RPMI7951 (cell line): ENCODE data around the gene CTSS. TPM values are rescaled to one million over a fixed set of nuclear protein-coding genes. Genes with fewer than 3 reads are reported as not detected.
"Not testable (repeated sequence)": the region's sequence is repeated elsewhere in the genome, so short reads cannot be mapped to it uniquely, and the experiment has no call there.

Experiments
- DNase-seq: peaks from one replicate; pipeline ENCODE4 v3.0.0-alpha.2; 2012; ENCODE audit warnings: low read depth
- total RNA-seq: library from RNA; depleted of rRNA; stranded (reverse); fragments of >200 nt; shearing (Covaris generic); gene quantifications from 2 replicates; pipeline ENCODE4 v1.2.3, GENCODE V29; 2014

CTSS gene
- total RNA-seq, 1 experiment from 2014 or later, result 39.2 TPM

- not testable (repeated sequence) for DNase-seq
Measured at GRCh38 chr1:150775931-150776505, 10.4 kb upstream of the CTSS start.

GRCh38 chr1:150775276-150775675, 9.7 kb upstream of the CTSS start:
- no peak for DNase-seq

- DNase-seq, result no peak
Measured at GRCh38 chr1:150772326-150772725, 6.7 kb upstream of the CTSS start.

GRCh38 chr1:150767704-150768103, 2.1 kb upstream of the CTSS start:
- not testable (repeated sequence) for DNase-seq

- not testable (repeated sequence) for DNase-seq
Measured at GRCh38 chr1:150765977-150766301, 361 bp upstream of the CTSS start.

- DNase-seq, result peak; percentile 83
Measured at GRCh38 chr1:150764617-150765101, 919 bp downstream of the CTSS start.

GRCh38 chr1:150763018-150763417, 2.6 kb downstream of the CTSS start:
- no peak for DNase-seq

GRCh38 chr1:150762552-150762951, 3.0 kb downstream of the CTSS start:
- DNase-seq, result no peak

- DNase-seq, result no peak
Measured at GRCh38 chr1:150761801-150762200, 3.8 kb downstream of the CTSS start.

GRCh38 chr1:150760013-150760412, 5.6 kb downstream of the CTSS start:
- no peak for DNase-seq

GRCh38 chr1:150753416-150753815, 12.2 kb downstream of the CTSS start:
- DNase-seq, result no peak

GRCh38 chr1:150751443-150751842, 14.1 kb downstream of the CTSS start:
- DNase-seq, result no peak

- no peak for DNase-seq
Measured at GRCh38 chr1:150749720-150750311, 15.8 kb downstream of the CTSS start.

GRCh38 chr1:150748878-150749719, 16.5 kb downstream of the CTSS start:
- no peak for DNase-seq

GRCh38 chr1:150730130-150730721, 35.4 kb downstream of the CTSS start:
- no peak for DNase-seq

GRCh38 chr1:150724336-150724735, 41.2 kb downstream of the CTSS start:
- DNase-seq, result no peak

- DNase-seq, result no peak
Measured at GRCh38 chr1:150720703-150721102, 44.9 kb downstream of the CTSS start, which contains the start of gene HORMAD1. HORMAD1 (minus strand) TSS chr1:150720895; CDS start chr1:150719505, 1,390 bp downstream.

GRCh38 chr1:150720098-150720497, 45.5 kb downstream of the CTSS start:
- DNase-seq, result no peak

- no peak for DNase-seq
Measured at GRCh38 chr1:150718225-150718891, 47.2 kb downstream of the CTSS start.

GRCh38 chr1:150709031-150709430, 56.5 kb downstream of the CTSS start:
- not testable (repeated sequence) for DNase-seq

GRCh38 chr1:150708595-150708994, 57.0 kb downstream of the CTSS start:
- no peak for DNase-seq

- no peak for DNase-seq
Measured at GRCh38 chr1:150706091-150706490, 59.5 kb downstream of the CTSS start.
